ENCODE results near the gene DPF3.

Gene DPF3

GRCh38 chr14:72590577-72590976 is 303.3 kb downstream of the DPF3 start:
- Histone ChIP-seq H3K27me3 (ENCODE audit: control insufficient read depth, insufficient read depth, low read length, poor library complexity, severe bottlenecking) (no peaks in the 10 kb centered on the region), H3K27ac (ENCODE audit: insufficient read depth, low read depth, low read length, poor library complexity, severe bottlenecking) (no peak overlapping the region), H3K4me3 (ENCODE audit: insufficient read depth, low read depth, low read length) (no peak overlapping the region), H3K4me1 (ENCODE audit: control insufficient read depth, insufficient read depth, low read length) (no peaks in the 10 kb centered on the region), H3K36me3 (ENCODE audit: control insufficient read depth, insufficient read depth, low read length) (no peaks in the 10 kb centered on the region), H3K9me3 (ENCODE audit: control insufficient read depth, low read length) (no peaks in the 10 kb centered on the region)
- 93 to 99% methylated on average over 7 of the region's 7 CpGs for WGBS, 2 experiments

GRCh38 chr14:72589652-72590051 is 304.2 kb downstream of the DPF3 start:
- H3K36me3 ChIP-seq (ENCODE audit: control insufficient read depth, insufficient read depth, low read length) = no peaks in the 10 kb centered on the region
- no peaks in the 10 kb centered on the region for H3K9me3 ChIP-seq (ENCODE audit: control insufficient read depth, low read length)
- no peaks in the 10 kb centered on the region for H3K4me1 ChIP-seq (ENCODE audit: control insufficient read depth, insufficient read depth, low read length)
- H3K27me3 ChIP-seq (ENCODE audit: control insufficient read depth, insufficient read depth, low read length, poor library complexity, severe bottlenecking) = no peaks in the 10 kb centered on the region
- H3K27ac ChIP-seq (ENCODE audit: insufficient read depth, low read depth, low read length, poor library complexity, severe bottlenecking) = no peak overlapping the region
- no peak overlapping the region for H3K4me3 ChIP-seq (ENCODE audit: insufficient read depth, low read depth, low read length)

GRCh38 chr14:72588521-72588920 is 305.4 kb downstream of the DPF3 start:
- no peak overlapping the region for H3K4me3 ChIP-seq (ENCODE audit: insufficient read depth, low read depth, low read length)
- H3K36me3 ChIP-seq (ENCODE audit: control insufficient read depth, insufficient read depth, low read length) = no peaks in the 10 kb centered on the region
- WGBS, 2 experiments = 90 to 97% methylated on average over 5 of the region's 5 CpGs
- H3K9me3 ChIP-seq (ENCODE audit: control insufficient read depth, low read length) = no peaks in the 10 kb centered on the region
- H3K27ac ChIP-seq (ENCODE audit: insufficient read depth, low read depth, low read length, poor library complexity, severe bottlenecking) = no peak overlapping the region
- H3K4me1 ChIP-seq (ENCODE audit: control insufficient read depth, insufficient read depth, low read length) = no peaks in the 10 kb centered on the region
- no peaks in the 10 kb centered on the region for H3K27me3 ChIP-seq (ENCODE audit: control insufficient read depth, insufficient read depth, low read length, poor library complexity, severe bottlenecking)

- no peak overlapping the region for H3K4me3 ChIP-seq (ENCODE audit: insufficient read depth, low read depth, low read length)
- no peaks in the 10 kb centered on the region for H3K36me3 ChIP-seq (ENCODE audit: control insufficient read depth, insufficient read depth, low read length)
- no peak overlapping the region for H3K27ac ChIP-seq (ENCODE audit: insufficient read depth, low read depth, low read length, poor library complexity, severe bottlenecking)
- H3K4me1 ChIP-seq (ENCODE audit: control insufficient read depth, insufficient read depth, low read length) = no peaks in the 10 kb centered on the region
- 91 to 95% methylated on average over 5 of the region's 5 CpGs for WGBS, 2 experiments
- no peaks in the 10 kb centered on the region for H3K27me3 ChIP-seq (ENCODE audit: control insufficient read depth, insufficient read depth, low read length, poor library complexity, severe bottlenecking)
- H3K9me3 ChIP-seq (ENCODE audit: control insufficient read depth, low read length) = no peaks in the 10 kb centered on the region
These were observed 310.3 kb downstream of the DPF3 start for GRCh38 chr14:72583316-72584272.

- Histone ChIP-seq H3K36me3 (ENCODE audit: control insufficient read depth, insufficient read depth, low read length) (no peaks in the 10 kb centered on the region), H3K4me1 (ENCODE audit: control insufficient read depth, insufficient read depth, low read length) (no peaks in the 10 kb centered on the region), H3K27me3 (ENCODE audit: control insufficient read depth, insufficient read depth, low read length, poor library complexity, severe bottlenecking) (no peaks in the 10 kb centered on the region), H3K27ac (ENCODE audit: insufficient read depth, low read depth, low read length, poor library complexity, severe bottlenecking) (no peak overlapping the region), H3K4me3 (ENCODE audit: insufficient read depth, low read depth, low read length) (no peak overlapping the region), H3K9me3 (ENCODE audit: control insufficient read depth, low read length) (no peaks in the 10 kb centered on the region)
- 100% methylated on average over 1 of the region's 1 CpG; no CpG with 5 or more reads in 1 of the 2 experiments for WGBS, 2 experiments
These were observed 311.3 kb downstream of the DPF3 start for GRCh38 chr14:72582582-72582981.

- WGBS, 2 experiments = 91 to 95% methylated on average over 5 of the region's 5 CpGs
- Histone ChIP-seq H3K36me3 (ENCODE audit: control insufficient read depth, insufficient read depth, low read length) (no peaks in the 10 kb centered on the region), H3K9me3 (ENCODE audit: control insufficient read depth, low read length) (no peaks in the 10 kb centered on the region), H3K4me3 (ENCODE audit: insufficient read depth, low read depth, low read length) (no peak overlapping the region), H3K27ac (ENCODE audit: insufficient read depth, low read depth, low read length, poor library complexity, severe bottlenecking) (no peak overlapping the region), H3K27me3 (ENCODE audit: control insufficient read depth, insufficient read depth, low read length, poor library complexity, severe bottlenecking) (no peaks in the 10 kb centered on the region), H3K4me1 (ENCODE audit: control insufficient read depth, insufficient read depth, low read length) (no peaks in the 10 kb centered on the region)
These were observed 315.4 kb downstream of the DPF3 start for GRCh38 chr14:72578514-72578913.

GRCh38 chr14:72577521-72577920 is 316.4 kb downstream of the DPF3 start:
- 91 to 95% methylated on average over 5 of the region's 5 CpGs for WGBS, 2 experiments
- no peaks in the 10 kb centered on the region for H3K27me3 ChIP-seq (ENCODE audit: control insufficient read depth, insufficient read depth, low read length, poor library complexity, severe bottlenecking)
- no peaks in the 10 kb centered on the region for H3K36me3 ChIP-seq (ENCODE audit: control insufficient read depth, insufficient read depth, low read length)
- H3K27ac ChIP-seq (ENCODE audit: insufficient read depth, low read depth, low read length, poor library complexity, severe bottlenecking) = no peak overlapping the region
- H3K4me3 ChIP-seq (ENCODE audit: insufficient read depth, low read depth, low read length) = no peak overlapping the region
- no peaks in the 10 kb centered on the region for H3K9me3 ChIP-seq (ENCODE audit: control insufficient read depth, low read length)
- no peaks in the 10 kb centered on the region for H3K4me1 ChIP-seq (ENCODE audit: control insufficient read depth, insufficient read depth, low read length)

- 83 to 93% methylated on average over 1 of the region's 1 CpG for WGBS, 2 experiments
- Histone ChIP-seq H3K4me1 (ENCODE audit: control insufficient read depth, insufficient read depth, low read length) (no peaks in the 10 kb centered on the region), H3K9me3 (ENCODE audit: control insufficient read depth, low read length) (no peaks in the 10 kb centered on the region), H3K4me3 (ENCODE audit: insufficient read depth, low read depth, low read length) (no peak overlapping the region), H3K36me3 (ENCODE audit: control insufficient read depth, insufficient read depth, low read length) (no peaks in the 10 kb centered on the region), H3K27me3 (ENCODE audit: control insufficient read depth, insufficient read depth, low read length, poor library complexity, severe bottlenecking) (no peaks in the 10 kb centered on the region), H3K27ac (ENCODE audit: insufficient read depth, low read depth, low read length, poor library complexity, severe bottlenecking) (no peak overlapping the region)
These were observed 317.6 kb downstream of the DPF3 start for GRCh38 chr14:72576258-72576657.

- H3K4me3 ChIP-seq (ENCODE audit: insufficient read depth, low read depth, low read length) = no peak overlapping the region
- H3K27me3 ChIP-seq (ENCODE audit: control insufficient read depth, insufficient read depth, low read length, poor library complexity, severe bottlenecking) = no peaks in the 10 kb centered on the region
- 97 to 98% methylated on average over 1 of the region's 1 CpG for WGBS, 2 experiments
These were observed 319.2 kb downstream of the DPF3 start for GRCh38 chr14:72574715-72575114.

GRCh38 chr14:72573725-72574417 is 320.0 kb downstream of the DPF3 start:
- H3K9me3 ChIP-seq (ENCODE audit: control insufficient read depth, low read length) = no peaks in the 10 kb centered on the region
- H3K27ac ChIP-seq (ENCODE audit: insufficient read depth, low read depth, low read length, poor library complexity, severe bottlenecking) = no peak overlapping the region
- 90 to 92% methylated on average over 9 of the region's 9 CpGs for WGBS, 2 experiments
- H3K36me3 ChIP-seq (ENCODE audit: control insufficient read depth, insufficient read depth, low read length) = no peaks in the 10 kb centered on the region
- H3K4me1 ChIP-seq (ENCODE audit: control insufficient read depth, insufficient read depth, low read length) = no peaks in the 10 kb centered on the region
- H3K27me3 ChIP-seq (ENCODE audit: control insufficient read depth, insufficient read depth, low read length, poor library complexity, severe bottlenecking) = no peaks in the 10 kb centered on the region
- H3K4me3 ChIP-seq (ENCODE audit: insufficient read depth, low read depth, low read length) = no peak overlapping the region

More at GRCh38 chr14:72574715-72575114, 319.2 kb downstream of the DPF3 start:
- Histone ChIP-seq H3K4me1 (ENCODE audit: control insufficient read depth, insufficient read depth, low read length) (no peaks in the 10 kb centered on the region), H3K36me3 (ENCODE audit: control insufficient read depth, insufficient read depth, low read length) (no peaks in the 10 kb centered on the region), H3K27ac (ENCODE audit: insufficient read depth, low read depth, low read length, poor library complexity, severe bottlenecking) (no peak overlapping the region), H3K9me3 (ENCODE audit: control insufficient read depth, low read length) (no peaks in the 10 kb centered on the region)

Measured in ectodermal cell (in vitro differentiated cells).